Stomach smooth muscle (tissue), 2 donors: Measurements from ENCODE around the gene CRYGS.

Source experiments
- H3K27ac ChIP-seq: one replicate; pipeline ENCODE4 v1.7.0; 2013; ENCODE audit warnings: mild to moderate bottlenecking, low read length, inconsistent platforms
- H3K27me3 ChIP-seq, 2 donors: one replicate each; pipeline ENCODE4 v1.7.0; 2013; ENCODE audit warnings: low read length in 2 of 2; ENCODE audit not compliant: insufficient read depth in 2 of 2, control insufficient read depth in 1 of 2
- H3K36me3 ChIP-seq, 2 donors: one replicate each; pipeline ENCODE4 v1.7.0; 2013; ENCODE audit warnings: low read length in 2 of 2; ENCODE audit not compliant: control insufficient read depth in 2 of 2, insufficient read depth in 2 of 2
- H3K4me1 ChIP-seq: one replicate; pipeline ENCODE4 v1.7.0; 2013; ENCODE audit warnings: low read length; ENCODE audit not compliant: control insufficient read depth, insufficient read depth
- H3K4me3 ChIP-seq, 2 donors: one replicate each; pipeline ENCODE4 v1.7.0; 2013; ENCODE audit warnings: low read length in 2 of 2
- H3K9ac ChIP-seq, 2 donors: one replicate each; pipeline ENCODE4 v1.7.0; 2013; ENCODE audit warnings: low read length in 2 of 2, mild to moderate bottlenecking in 1 of 2
- H3K9me3 ChIP-seq, 2 donors: one replicate each; pipeline ENCODE4 v1.7.0; 2013; ENCODE audit warnings: low read length in 2 of 2; ENCODE audit not compliant: control insufficient read depth in 2 of 2
- donor health status: healthy.
- donor health status: Pancreatic carcinoma.

Gene CRYGS

GRCh38 chr3:186517218-186517617 lies 27.0 kb downstream of the CRYGS start:
- Histone ChIP-seq H3K27ac (no peak overlapping the region), H3K27me3 (peaks cover 0 to 3% of the 10 kb centered on the region in 2 donors), H3K4me1 (no peaks in the 10 kb centered on the region), H3K36me3 (no peaks in the 10 kb centered on the region), H3K9ac (no peak overlapping the region), H3K4me3 (no peak overlapping the region), H3K9me3 (no peaks in the 10 kb centered on the region)

- Histone ChIP-seq H3K36me3 (no peaks in the 10 kb centered on the region), H3K27ac (no peak overlapping the region), H3K4me1 (no peaks in the 10 kb centered on the region), H3K27me3 (peaks cover 0 to 4% of the 10 kb centered on the region in 2 donors), H3K9me3 (no peaks in the 10 kb centered on the region), H3K9ac (no peak overlapping the region), H3K4me3 (no peak overlapping the region)
Observed at GRCh38 chr3:186516646-186517045, 27.5 kb downstream of the CRYGS start.

- Histone ChIP-seq H3K9ac (no peak overlapping the region), H3K9me3 (no peaks in the 10 kb centered on the region), H3K36me3 (no peaks in the 10 kb centered on the region), H3K27me3 (peaks cover 0 to 5% of the 10 kb centered on the region in 2 donors), H3K27ac (no peak overlapping the region), H3K4me1 (no peaks in the 10 kb centered on the region), H3K4me3 (no peak overlapping the region)
Observed at GRCh38 chr3:186515125-186515524, 29.1 kb downstream of the CRYGS start.

- Histone ChIP-seq H3K27me3 (peaks cover 0 to 7% of the 10 kb centered on the region in 2 donors), H3K9ac (no peak overlapping the region), H3K4me3 (no peak overlapping the region), H3K27ac (no peak overlapping the region), H3K9me3 (no peaks in the 10 kb centered on the region), H3K4me1 (no peaks in the 10 kb centered on the region), H3K36me3 (no peaks in the 10 kb centered on the region)
Observed at GRCh38 chr3:186514296-186515002, 29.7 kb downstream of the CRYGS start.

GRCh38 chr3:186513386-186513785 lies 30.8 kb downstream of the CRYGS start:
- Histone ChIP-seq H3K36me3 (no peaks in the 10 kb centered on the region), H3K27me3 (peaks cover 0 to 7% of the 10 kb centered on the region in 2 donors), H3K27ac (no peak overlapping the region), H3K4me3 (no peak overlapping the region), H3K9me3 (no peaks in the 10 kb centered on the region), H3K9ac (no peak overlapping the region), H3K4me1 (no peaks in the 10 kb centered on the region)

DNA sequence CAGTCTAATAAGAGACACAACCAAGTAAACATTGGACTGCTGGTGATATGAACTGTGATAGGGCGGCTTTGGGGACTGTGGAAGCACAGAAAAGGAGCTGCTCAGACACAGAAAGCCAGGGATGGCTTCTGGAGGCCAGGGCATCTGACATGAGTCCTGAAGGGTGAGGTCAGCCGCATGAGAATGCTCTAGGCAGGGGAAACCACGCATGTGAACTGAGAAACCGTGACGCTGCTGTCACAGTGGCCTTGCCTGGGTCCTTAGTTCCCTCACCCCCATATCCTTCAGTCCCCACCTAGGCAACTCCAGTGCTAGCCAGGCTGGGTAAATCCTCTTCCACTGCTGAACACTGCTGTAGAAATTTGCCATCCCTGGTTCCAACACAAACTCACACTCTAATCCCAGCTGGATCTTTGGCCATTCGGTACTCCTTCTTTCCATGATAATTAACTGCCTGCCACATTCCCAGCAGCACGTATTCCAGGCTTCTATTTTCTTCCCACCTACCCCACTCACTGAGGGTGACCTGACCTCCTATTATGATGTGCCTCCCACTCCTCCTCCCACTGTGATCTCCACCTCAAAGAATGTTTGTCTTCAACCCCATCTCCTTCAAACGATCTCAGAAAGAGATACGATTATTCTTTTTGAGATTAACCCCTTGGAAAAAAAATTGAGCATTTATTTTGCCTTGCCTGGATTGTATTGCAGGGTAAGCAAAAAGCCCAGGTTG lies 31.4 kb downstream of the CRYGS start:
- no peaks in the 10 kb centered on the region for H3K4me1 ChIP-seq
- no peak overlapping the region for H3K27ac ChIP-seq
- peaks cover 0 to 7% of the 10 kb centered on the region in 2 donors for H3K27me3 ChIP-seq
- no peaks in the 10 kb centered on the region for H3K36me3 ChIP-seq
- H3K4me3 ChIP-seq: no peak overlapping the region
- no peaks in the 10 kb centered on the region for H3K9me3 ChIP-seq
- H3K9ac ChIP-seq: no peak overlapping the region

- H3K4me3 ChIP-seq: no peak overlapping the region
- H3K27me3 ChIP-seq: peaks cover 0 to 4% of the 10 kb centered on the region in 2 donors
- H3K27ac ChIP-seq: no peak overlapping the region
- H3K9ac ChIP-seq: no peak overlapping the region
- H3K36me3 ChIP-seq: no peaks in the 10 kb centered on the region
- no peaks in the 10 kb centered on the region for H3K9me3 ChIP-seq
- no peaks in the 10 kb centered on the region for H3K4me1 ChIP-seq
Observed at GRCh38 chr3:186511702-186512101, 32.5 kb downstream of the CRYGS start.

- no peak overlapping the region for H3K9ac ChIP-seq
Observed at GRCh38 chr3:186511245-186511644, 32.9 kb downstream of the CRYGS start.

DNA sequence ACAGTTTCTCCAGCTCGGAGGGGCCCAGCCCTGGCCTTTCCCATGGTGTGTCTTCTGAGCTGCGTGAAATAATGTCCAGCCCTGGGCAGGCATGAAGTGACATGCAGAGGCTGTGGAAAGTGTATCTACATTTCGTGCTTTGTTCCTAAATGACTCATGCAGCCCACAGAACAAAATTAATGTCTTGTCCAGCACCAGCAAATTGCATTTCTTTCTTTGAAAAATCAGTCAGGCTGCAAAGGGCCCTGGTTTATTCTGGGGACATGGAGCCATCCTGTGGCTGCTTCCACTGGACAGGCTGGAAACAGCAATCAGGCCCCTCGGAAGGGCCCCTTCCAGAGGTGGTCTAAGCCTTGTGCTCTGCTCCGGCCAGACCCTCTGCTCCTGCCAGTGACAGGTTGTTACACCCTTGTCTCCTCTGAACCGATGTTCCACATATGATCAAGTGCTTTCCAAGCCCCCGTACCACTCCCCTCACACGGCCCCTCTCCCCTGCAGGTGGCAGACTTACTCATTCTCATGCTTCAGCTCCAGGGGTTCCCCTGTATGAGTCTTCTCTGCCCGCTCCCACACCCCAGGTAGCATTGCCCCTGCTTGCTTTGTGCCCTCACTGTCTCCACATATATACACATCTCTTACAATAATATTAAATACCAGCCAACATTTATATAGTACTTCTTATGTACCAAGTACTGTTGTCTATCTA lies 33.7 kb downstream of the CRYGS start:
- no peak overlapping the region for H3K4me3 ChIP-seq
- no peaks in the 10 kb centered on the region for H3K9me3 ChIP-seq
- no peak overlapping the region for H3K9ac ChIP-seq
- no peaks in the 10 kb centered on the region for H3K36me3 ChIP-seq
- H3K27me3 ChIP-seq: peaks cover 0 to 4% of the 10 kb centered on the region in 2 donors
- H3K27ac ChIP-seq: no peak overlapping the region
- no peaks in the 10 kb centered on the region for H3K4me1 ChIP-seq

More at GRCh38 chr3:186511245-186511644, 32.9 kb downstream of the CRYGS start:
- Histone ChIP-seq H3K4me3 (no peak overlapping the region), H3K27ac (no peak overlapping the region), H3K4me1 (no peaks in the 10 kb centered on the region), H3K27me3 (peaks cover 0 to 4% of the 10 kb centered on the region in 2 donors), H3K36me3 (no peaks in the 10 kb centered on the region), H3K9me3 (no peaks in the 10 kb centered on the region)

GRCh38 chr3:186509423-186509822 lies 34.8 kb downstream of the CRYGS start:
- H3K36me3 ChIP-seq: no peaks in the 10 kb centered on the region
- H3K27me3 ChIP-seq: peaks cover 0 to 4% of the 10 kb centered on the region in 2 donors
- no peaks in the 10 kb centered on the region for H3K9me3 ChIP-seq
- no peak overlapping the region for H3K27ac ChIP-seq
- H3K4me1 ChIP-seq: no peaks in the 10 kb centered on the region
- H3K4me3 ChIP-seq: no peak overlapping the region
- no peak overlapping the region for H3K9ac ChIP-seq
